ENCODE data around the gene OR10V1. TPM values are rescaled to one million over a fixed set of nuclear protein-coding genes. Genes with fewer than 3 reads are reported as not detected.
"Not testable (repeated sequence)": the region's sequence is repeated elsewhere in the genome, so short reads cannot be mapped to it uniquely, and the experiment has no call there.

The OR10V1 gene
- total RNA-seq, 4 donors from 2014 or later: not detected

DNA sequence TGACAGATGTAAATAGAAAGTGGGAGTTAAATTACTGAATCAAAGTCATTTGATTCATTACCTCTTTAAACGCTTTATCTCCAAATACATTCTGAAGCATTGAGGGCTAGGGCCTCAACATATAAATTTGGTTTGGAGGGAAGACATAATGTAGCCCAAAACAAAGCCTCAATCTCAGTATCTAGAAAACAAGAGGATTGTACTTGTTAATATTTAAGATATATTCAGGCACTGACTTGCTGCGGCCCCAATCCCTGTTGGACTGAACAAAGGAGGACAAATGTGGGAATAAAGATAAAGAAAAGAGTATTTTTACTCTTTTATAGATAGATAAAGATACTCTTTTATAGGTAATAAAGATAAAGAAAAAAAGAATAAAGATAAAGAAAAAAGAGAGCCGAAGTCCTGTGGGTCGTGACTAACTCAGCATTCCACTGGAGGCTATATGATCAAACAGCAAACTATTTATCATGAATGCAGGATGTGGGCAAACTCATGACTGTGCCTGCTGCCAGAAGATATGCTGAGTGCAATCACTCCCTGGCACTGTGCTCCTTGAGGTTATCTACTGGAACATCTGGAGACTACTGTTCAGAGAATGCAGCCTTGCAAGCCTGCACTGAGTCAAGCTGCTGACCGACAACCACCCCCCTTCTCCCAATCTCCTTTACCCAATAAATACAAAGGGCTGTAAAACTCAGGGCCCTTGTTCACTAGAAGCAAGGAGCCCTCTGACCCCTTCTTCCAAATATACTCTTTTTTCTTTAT is 6.9 kb downstream of the OR10V1 start:
- Histone ChIP-seq H3K9me3 (no peaks in the 10 kb centered on the region), H3K27me3 (no peaks in the 10 kb centered on the region), H3K4me3 (no peak overlapping the region), H3K36me3 (no peaks in the 10 kb centered on the region), H3K27ac (no peak overlapping the region), H3K4me1 (no peaks in the 10 kb centered on the region)
- in situ Hi-C loops (cut with MboI; ENCODE audit: low pct_ligation_motif_present in 1 of 4, low pct_unique_long_range_greater_than_20kb in 1 of 4, low sequenced_read_pairs in 3 of 4): no loop called here
- TF ChIP-seq POLR2A (IDR thresholded peaks at IDR 0.05) (no peak), EP300 (IDR thresholded peaks at IDR 0.05; ENCODE audit: low read depth) (no peak)
- TF ChIP-seq, protein P1, sequence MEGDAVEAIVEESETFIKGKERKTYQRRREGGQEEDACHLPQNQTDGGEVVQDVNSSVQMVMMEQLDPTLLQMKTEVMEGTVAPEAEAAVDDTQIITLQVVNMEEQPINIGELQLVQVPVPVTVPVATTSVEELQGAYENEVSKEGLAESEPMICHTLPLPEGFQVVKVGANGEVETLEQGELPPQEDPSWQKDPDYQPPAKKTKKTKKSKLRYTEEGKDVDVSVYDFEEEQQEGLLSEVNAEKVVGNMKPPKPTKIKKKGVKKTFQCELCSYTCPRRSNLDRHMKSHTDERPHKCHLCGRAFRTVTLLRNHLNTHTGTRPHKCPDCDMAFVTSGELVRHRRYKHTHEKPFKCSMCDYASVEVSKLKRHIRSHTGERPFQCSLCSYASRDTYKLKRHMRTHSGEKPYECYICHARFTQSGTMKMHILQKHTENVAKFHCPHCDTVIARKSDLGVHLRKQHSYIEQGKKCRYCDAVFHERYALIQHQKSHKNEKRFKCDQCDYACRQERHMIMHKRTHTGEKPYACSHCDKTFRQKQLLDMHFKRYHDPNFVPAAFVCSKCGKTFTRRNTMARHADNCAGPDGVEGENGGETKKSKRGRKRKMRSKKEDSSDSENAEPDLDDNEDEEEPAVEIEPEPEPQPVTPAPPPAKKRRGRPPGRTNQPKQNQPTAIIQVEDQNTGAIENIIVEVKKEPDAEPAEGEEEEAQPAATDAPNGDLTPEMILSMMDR (IDR thresholded peaks at IDR 0.05): no peak
- intact Hi-C loops (cut with DNase I; ENCODE audit: low total_unique reads): no loop called here
- 54 to 56% methylated on average over 4 to 5 of the region's 5 CpGs for WGBS, 2 donors (ENCODE audit: low coverage in 1 of 2)
- peak; percentile 14 for DNase-seq

DNA sequence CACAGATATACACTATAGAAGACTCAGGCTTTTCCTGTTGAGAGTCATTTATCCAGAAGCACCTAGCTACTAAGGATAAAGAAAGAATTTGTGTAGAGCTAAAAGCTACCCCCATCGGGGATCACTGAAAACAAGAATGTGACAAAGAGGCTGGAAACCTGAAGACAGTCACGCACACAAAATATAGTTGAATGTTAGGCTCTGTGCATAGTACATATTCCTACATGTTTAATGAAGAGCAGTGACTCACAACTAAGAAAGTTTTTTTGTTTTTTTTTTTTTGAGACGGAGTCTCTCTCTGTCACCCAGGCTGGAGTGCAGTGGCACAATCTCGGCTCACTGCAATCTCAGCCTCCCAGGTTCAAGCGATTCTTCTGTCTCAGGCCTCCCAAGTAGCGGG is 8.4 kb downstream of the OR10V1 start:
- intact Hi-C loops (cut with DNase I; ENCODE audit: low total_unique reads) (no loop called here), in situ Hi-C loops (cut with MboI; ENCODE audit: low pct_ligation_motif_present in 1 of 4, low pct_unique_long_range_greater_than_20kb in 1 of 4, low sequenced_read_pairs in 3 of 4) (no loop called here)
- WGBS, 2 donors (ENCODE audit: low coverage in 1 of 2): 86 to 89% methylated on average over 4 to 6 of the region's 6 CpGs
- no peak for DNase-seq
- H3K9me3 ChIP-seq: no peaks in the 10 kb centered on the region
- H3K4me3 ChIP-seq: no peak overlapping the region
- H3K4me1 ChIP-seq: no peaks in the 10 kb centered on the region
- TF ChIP-seq POLR2A (IDR thresholded peaks at IDR 0.05) (no peak), POLR2AphosphoS5 (IDR thresholded peaks at IDR 0.05) (no peak), EP300 (IDR thresholded peaks at IDR 0.05; ENCODE audit: low read depth) (no peak)
- TF ChIP-seq, protein P1 (IDR thresholded peaks at IDR 0.05): no peak
- H3K27ac ChIP-seq: no peak overlapping the region
- no peaks in the 10 kb centered on the region for H3K36me3 ChIP-seq
- H3K27me3 ChIP-seq: no peaks in the 10 kb centered on the region

GRCh38 chr11:59703515-59703914 is 10.1 kb downstream of the OR10V1 start:
- intact Hi-C loops (cut with DNase I; ENCODE audit: low total_unique reads); H3K27ac ChIP-seq; H3K36me3 ChIP-seq; DNase-seq; in situ Hi-C loops (cut with MboI; ENCODE audit: low pct_ligation_motif_present in 1 of 4, low pct_unique_long_range_greater_than_20kb in 1 of 4, low sequenced_read_pairs in 3 of 4); H3K27me3 ChIP-seq; H3K4me3 ChIP-seq; H3K4me1 ChIP-seq; H3K9me3 ChIP-seq: not testable (repeated sequence)
- 85 to 100% methylated on average over 1 of the region's 1 CpG for WGBS, 2 donors (ENCODE audit: low coverage in 1 of 2)

- H3K27me3 ChIP-seq; H3K36me3 ChIP-seq; DNase-seq; H3K4me3 ChIP-seq; H3K4me1 ChIP-seq; intact Hi-C loops (cut with DNase I; ENCODE audit: low total_unique reads); H3K27ac ChIP-seq; in situ Hi-C loops (cut with MboI; ENCODE audit: low pct_ligation_motif_present in 1 of 4, low pct_unique_long_range_greater_than_20kb in 1 of 4, low sequenced_read_pairs in 3 of 4); H3K9me3 ChIP-seq: not testable (repeated sequence)
- WGBS, 2 donors (ENCODE audit: low coverage in 1 of 2): 20 to 87% methylated on average over 1 to 3 of the region's 5 CpGs
These were observed 13.5 kb downstream of the OR10V1 start for GRCh38 chr11:59700157-59700556.

DNA sequence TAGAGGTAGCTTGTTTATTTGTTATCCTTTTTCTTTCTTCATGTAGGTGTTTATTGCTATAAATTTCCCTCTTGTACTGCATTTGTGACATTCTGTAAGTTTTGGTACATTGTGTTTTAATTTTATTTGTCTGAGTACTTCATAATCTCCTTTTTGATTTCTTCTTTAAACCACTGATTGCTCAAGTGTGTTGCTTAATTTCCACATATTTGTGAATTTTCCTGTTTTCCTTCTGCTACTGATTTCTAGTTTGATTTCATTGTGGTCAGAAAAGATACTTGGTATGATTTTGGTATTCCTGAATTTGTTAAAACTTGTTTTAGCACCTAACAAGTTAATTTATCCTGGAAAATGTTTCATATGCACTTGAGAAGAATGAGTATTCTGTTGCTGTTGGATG is 15.1 kb downstream of the OR10V1 start:
- intact Hi-C loops (cut with DNase I; ENCODE audit: low total_unique reads) (no loop called here), in situ Hi-C loops (cut with MboI; ENCODE audit: low pct_ligation_motif_present in 1 of 4, low pct_unique_long_range_greater_than_20kb in 1 of 4, low sequenced_read_pairs in 3 of 4) (no loop called here)
- no peak for TF ChIP-seq POLR2A (IDR thresholded peaks at IDR 0.05)
- no peak for TF ChIP-seq POLR2AphosphoS5 (IDR thresholded peaks at IDR 0.05)
- TF ChIP-seq, protein P1 (IDR thresholded peaks at IDR 0.05): no peak
- no peak for TF ChIP-seq EP300 (IDR thresholded peaks at IDR 0.05; ENCODE audit: low read depth)
- Histone ChIP-seq H3K27ac (no peak overlapping the region), H3K4me3 (no peak overlapping the region), H3K9me3 (peaks cover 0 to under 1% of the 10 kb centered on the region in 2 donors), H3K27me3 (no peaks in the 10 kb centered on the region), H3K36me3 (no peaks in the 10 kb centered on the region), H3K4me1 (no peaks in the 10 kb centered on the region)
- no peak for DNase-seq

All from transverse colon (tissue), 4 donors.